Measurements from ENCODE around the gene HMGB4.

Gene HMGB4

DNA sequence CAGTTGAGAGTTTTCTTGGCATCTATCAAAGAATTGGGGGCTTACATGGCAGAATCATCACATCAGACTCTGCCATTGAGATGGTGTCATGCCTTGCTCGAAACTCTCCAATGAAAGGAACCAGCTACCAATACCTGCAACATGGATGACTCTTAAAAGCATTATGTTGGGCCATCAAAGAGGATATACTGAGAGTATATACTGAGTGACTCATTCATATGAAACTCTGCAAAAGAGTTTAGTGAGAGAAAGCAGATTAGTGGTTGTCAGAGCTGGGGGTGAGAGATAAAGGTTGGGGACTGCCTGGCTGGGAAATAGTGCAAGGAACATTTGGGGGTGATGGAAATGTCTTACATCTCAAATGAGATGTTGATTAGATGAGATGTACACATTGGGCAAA lies 14.7 kb upstream of the HMGB4 start:
- no peak for DNase-seq

DNA sequence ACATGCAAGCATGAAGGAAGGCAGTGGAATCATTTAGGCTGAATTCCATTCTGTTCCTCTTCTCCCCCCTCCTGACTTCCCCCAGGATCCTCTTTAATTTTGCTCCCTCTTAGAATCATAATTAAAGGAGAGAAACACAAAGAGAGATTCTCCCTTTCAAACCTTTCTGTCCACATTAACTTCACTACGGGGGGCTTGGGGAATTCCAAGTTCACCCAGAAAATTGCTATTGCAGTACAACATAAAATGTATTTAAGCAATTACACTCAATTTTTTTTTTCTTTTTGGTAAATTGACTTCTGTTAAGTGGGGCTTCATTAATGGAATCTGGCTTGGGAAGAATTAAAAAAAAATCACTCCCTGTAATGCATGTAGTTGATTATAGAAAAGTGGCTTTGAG lies 13.4 kb upstream of the HMGB4 start:
- DNase-seq, result no peak

DNA sequence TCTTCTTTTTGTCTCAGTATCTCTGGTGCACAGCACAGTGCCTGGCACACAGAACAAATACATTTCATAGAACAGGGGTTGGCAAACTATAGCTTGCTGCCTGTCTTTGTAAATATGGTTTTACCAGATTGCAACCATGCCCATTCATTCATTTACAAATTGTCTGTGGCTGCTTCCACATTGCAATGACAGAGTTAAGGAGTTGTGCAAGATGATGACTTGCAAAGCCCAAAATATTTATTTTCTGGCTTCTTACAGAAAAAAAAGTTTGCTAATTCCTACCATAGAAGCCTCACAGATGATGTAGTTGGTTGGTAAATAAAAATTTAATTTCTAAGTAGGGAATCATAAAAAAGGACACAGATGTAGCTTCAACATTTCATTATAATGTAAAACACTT lies 11.2 kb upstream of the HMGB4 start:
- DNase-seq, result no peak

DNA sequence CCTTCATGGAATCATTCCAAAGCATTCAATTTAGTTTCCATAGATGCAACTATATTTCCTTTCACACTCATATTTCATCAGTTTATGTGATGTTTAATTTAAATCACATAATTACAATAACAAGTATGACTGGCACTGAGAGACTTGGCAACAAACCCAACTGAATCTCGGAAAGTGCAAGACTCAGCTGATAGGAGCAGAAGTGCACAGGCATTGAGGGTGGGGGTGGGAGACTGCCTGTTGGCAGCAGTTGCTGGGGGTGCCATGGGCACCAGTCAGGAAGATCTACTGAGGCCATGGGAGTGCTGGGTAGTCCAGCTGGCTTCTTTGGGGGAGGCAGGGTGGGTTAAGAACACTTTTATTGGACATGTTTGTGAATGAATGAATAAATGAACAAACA lies 10.4 kb upstream of the HMGB4 start:
- DNase-seq, result no peak

DNA sequence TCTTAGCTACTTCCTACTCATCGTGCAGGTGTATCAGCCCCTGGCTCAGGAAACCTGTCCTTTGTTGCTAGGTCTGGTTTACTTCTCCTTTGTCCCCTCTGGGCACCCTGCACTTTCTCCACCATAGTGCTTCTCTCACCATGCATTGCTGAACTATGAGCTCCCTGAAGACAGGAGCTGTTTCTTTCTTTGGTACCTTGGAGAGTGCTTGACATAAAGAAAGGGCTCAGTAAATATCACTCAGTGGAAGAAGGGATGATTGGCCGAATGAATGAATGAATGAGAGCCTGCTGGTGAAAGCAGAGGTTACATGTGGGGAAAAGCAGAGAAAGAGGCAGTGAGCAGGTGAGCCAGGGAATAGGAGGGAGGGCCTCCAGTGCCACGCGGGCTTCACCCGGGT lies 9.8 kb upstream of the HMGB4 start:
- DNase-seq, result no peak

DNA sequence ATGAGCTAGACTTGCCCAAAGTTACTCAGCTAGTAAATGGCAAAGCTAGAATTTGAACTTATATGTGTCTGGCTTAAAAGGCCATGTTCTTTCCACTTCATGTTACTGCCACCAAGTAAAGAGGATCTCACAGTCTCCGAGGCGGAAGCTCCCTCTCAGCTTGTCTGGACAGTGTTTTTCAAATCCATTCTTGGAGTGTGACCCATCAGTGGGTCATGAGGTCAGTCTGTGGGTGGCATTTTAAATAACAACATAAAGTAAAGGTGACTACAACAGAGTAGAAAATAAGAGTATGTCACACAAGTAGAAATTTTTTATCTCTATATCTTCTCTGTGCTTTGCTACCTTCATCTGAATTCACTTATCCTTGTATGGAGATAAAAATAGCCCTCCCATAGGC lies 3.2 kb upstream of the HMGB4 start:
- DNase-seq, result no peak

DNA sequence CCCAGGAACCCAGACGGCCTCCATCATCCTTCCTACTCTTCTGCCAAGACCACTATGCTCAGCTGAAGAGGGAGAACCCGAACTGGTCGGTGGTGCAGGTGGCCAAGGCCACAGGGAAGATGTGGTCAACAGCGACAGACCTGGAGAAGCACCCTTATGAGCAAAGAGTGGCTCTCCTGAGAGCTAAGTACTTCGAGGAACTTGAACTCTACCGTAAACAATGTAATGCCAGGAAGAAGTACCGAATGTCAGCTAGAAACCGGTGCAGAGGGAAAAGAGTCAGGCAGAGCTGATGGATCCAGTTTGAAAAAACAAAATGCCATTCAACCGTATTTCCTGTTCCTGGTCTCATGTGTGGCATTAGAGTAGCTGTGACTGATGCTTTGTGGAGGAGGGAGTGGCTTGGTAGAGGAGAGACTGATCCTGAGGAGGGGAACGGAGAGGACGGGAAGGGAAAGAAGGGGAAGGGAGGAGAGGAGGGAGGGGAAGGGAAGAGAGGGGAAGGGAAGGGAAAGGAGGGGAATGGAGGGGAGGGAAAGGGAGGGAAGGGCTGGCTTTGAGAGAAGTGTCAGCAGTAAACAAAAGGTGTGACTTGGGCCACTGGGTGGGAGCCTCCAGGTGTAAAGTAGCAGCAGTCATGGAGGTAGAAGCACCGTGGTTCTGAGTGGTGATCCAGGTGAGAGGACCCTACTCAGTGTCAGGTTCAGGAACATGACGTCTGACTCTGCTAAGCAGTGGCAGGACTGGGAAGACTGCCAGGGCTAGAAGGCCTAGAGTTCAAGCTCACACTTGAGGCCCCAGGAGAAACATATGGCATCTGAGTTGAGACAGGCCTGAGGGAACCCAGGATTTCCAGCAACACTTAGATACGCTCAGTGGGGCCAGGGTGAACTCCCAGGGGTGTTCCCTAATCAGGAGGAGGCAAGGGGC lies 846 bp downstream of the HMGB4 start:
- peak in 1 of 2 experiments; percentile 50 for DNase-seq

DNA sequence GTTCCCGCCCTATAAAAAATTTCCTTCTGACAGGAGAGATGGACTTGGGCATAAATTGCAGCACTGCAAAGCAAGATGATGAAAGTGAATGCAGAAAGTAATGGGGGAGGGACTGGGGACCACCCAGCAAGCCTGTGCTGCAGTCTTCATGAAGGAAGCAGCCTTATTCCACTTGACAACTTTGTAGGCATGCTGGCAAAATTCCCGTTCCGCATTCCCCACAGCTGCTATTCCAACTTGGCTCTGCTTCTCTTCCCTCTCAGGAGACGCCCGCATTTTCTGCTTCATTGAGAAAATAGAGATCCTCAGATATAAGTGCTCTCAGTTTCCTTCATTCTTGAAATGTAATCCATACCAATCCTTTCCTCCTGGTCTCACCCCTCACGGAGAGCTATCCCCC lies 2.4 kb downstream of the HMGB4 start:
- DNase-seq, result no peak

DNA sequence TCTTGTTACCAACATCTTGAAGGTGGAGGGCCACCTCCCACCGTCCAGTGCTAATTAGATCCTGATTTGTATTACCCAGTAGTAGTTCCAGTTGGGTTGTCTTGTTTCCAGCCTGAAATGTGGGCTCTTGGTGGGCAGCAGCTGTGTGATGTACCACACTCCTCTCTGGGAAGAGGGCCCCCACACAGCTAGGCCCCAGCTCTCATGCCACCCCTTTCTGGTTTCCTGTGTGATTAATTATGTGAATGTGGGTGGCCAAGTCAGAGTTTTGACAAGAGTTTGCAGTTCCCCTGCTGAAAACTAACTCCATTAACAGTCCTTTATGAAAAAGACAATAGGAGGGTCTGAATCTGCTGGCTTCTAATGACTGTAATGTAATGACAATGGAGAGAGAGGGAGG lies 3.8 kb downstream of the HMGB4 start:
- no peak for DNase-seq

DNA sequence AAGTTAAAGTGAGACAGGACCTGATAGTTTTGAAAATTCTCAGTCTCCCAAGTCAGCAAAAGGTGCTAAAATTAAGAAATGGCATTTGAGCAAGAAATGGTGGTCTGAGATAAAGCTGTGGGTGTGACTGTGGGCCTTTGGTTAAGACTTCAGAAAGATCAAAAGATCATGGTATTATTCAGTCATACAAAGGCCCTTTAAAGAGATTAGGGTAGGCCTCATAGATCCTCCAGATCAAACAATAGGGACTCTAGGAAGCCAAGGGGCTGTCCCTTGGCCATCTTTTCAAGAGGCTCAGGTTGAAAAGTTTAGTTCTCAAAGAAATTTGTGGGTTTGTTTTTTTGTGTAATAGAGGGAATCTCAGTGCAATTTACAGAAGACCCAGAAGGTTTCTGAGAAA lies 8.4 kb downstream of the HMGB4 start:
- no peak for DNase-seq

DNA sequence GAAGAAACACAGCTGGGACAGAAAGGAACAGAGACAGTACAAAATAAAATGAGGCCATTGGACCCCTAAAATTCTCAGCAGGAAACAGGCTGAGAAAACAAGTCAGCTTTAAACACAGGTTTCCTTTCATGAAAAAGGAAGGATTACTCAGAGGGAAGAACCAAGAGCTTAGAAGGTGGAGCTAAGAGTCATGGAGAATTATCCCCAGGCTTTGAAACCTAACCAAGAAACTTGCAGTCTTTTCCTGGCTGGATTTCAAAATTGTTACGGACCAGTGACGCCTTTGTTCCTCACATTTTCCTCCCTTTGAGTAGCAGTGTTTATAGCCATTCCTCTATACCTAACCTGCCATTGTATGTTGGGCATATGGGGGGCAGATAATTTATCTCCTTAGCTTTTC lies 8.8 kb downstream of the HMGB4 start:
- no peak for DNase-seq

DNA sequence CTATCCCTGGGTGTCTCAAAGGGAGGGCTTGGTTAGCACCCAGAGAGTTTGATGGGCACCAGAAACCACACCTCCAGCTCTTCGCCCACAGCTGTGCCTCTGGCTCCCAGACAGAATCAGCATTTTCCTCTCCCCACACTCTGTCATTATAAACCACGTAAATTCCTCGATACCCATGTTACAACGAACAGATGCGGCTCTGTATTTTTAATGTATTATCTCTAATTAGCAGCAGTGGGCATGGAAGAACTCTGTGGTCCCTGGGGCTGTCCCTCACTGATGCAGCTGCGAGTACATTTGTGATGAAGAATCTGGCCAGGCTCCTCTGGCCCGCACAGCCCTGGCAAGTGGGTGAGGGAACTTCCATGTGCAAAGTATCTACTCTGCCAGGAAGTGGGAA lies 10.8 kb downstream of the HMGB4 start:
- DNase-seq, result no peak

DNA sequence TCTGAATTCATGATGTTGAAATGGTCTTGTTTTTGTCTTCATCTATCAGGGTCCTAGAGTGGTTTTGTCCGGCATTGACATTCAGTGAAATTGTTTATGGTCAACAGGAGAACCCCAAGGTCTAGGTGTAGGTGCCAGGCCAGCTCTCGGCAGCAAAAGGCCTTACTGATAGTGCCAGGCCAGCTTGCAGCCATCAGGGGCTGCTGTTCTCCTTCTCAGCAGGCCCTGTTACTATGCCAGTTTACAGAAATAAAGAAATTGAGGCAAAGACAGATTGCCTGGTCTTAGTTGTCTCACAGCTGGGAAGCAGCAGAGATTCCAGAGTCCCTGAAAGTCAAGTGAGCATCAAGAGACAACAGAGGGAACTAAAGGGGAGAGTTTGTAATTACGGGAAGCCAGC lies 12.0 kb downstream of the HMGB4 start:
- DNase-seq, result no peak

DNA sequence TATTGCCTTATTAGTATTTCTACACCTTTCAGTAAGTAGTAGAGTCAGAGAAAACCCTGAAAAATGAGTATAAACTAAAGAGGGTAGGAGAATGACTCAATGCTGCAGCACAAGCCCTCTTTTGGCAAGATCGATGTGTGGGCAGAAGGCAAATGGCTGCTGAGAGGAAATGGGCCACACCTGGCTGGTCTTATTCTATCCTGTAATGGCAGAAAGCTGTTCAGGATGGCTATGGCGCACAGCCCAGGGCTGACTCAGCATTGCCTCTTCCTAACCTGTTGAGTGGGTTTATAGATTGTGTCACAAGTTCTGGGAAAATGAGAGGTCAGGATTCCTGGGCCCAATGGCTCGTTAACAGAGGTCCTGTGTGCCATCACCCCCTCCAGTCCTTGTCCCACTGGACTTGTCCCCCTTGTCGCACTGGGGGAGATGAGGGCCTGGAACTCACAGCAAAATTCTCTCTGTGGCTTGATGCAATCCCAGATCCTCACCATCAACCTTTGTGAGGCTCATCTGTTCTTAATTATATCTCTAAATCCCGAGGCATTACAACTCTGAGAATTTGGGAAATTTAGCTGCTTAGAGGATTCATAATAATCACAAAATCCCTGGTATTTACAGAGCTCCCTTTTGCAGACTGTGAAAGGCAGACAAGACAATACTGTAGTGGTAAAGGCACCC lies 13.2 kb downstream of the HMGB4 start:
- DNase-seq, result no peak

DNA sequence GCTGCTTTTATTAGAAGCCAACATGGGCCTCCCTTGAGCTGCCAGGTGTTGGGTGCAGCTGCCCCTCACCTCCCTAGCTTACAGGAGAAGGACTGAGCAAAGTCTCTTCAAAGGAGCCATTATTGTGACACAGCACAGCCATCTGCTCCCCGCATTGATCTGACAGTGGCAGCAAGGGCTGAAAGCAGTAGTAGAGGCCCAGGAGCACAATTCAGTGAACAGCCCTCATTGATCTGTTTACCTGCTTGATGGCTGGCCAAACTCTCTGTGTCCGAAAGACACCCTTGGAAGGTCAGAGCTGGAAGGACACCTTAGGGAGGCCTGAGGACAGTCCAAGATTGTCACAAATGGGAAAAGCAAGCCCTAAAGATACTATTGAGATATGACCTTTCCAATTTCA lies 14.5 kb downstream of the HMGB4 start:
- no peak for DNase-seq

DNA sequence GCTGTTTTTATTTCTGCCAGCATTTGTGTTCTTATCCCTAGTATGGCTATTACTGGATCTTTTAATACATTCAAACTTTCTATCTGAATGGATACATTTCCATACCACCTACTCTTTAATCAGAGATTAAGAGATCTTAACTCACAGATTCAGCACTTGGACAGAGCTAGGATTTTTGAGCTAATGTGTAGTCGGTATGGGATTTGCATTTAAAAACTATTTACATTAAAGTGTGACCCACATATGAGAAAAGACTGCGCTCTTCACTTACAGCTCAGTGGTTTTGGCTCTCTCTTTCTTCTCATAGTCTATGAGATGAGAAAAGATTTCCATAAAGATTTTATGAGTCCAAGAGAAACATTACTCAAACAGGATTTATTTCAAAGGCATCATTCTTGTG lies 16.4 kb downstream of the HMGB4 start:
- no peak for DNase-seq

DNA sequence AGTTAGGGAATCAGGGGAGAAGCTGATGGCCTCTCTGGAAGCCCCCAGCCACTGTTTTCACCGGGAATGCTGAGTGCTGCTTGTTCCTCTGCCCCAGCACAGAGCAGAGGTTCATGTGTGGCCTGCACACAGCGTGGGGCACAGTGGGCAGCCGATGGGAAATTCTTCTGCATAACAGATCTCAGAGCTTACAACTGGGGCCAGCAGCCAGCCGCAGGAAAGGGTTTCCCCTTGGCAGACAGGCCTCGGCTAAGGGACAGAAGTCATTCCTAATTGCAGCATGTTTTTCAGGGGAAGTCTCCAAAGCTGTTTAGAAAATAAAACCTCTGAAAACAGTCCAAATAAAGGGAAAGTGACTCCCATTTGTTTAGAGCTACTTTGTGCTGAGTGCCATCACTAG lies 22.6 kb downstream of the HMGB4 start:
- no peak for DNase-seq

DNA sequence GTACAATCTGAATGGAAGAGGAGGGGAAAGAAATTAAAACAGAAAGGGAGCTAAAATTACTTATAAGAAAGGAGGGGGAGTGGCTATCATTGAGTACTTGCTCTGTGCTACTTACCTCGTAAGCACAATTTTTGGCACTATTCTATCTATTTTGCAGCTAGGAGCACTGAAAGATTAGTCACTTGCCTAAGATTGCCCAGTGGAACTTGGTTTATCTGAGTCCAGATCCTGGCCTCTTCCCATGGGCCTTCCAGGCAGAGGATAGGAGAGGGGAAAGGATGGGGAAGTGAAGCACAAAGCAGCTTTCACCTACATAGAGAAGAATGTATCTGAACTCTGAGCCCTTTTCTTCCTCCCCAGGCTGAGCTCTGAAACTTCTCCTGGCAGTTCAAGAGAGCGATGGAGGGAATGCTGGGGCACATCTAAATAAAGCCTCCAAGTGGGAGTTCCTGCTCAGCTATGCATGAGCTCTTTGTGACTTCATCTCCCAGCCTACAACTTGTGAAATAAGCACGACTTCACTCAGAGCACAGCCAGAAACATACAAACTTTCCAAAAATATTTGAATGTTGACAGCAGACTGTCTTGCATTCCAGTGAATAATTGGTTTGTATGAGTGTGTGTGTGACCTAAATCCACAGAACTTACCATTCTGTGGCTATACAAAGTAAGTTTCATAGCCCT lies 29.4 kb downstream of the HMGB4 start:
- DNase-seq, result no peak

DNA sequence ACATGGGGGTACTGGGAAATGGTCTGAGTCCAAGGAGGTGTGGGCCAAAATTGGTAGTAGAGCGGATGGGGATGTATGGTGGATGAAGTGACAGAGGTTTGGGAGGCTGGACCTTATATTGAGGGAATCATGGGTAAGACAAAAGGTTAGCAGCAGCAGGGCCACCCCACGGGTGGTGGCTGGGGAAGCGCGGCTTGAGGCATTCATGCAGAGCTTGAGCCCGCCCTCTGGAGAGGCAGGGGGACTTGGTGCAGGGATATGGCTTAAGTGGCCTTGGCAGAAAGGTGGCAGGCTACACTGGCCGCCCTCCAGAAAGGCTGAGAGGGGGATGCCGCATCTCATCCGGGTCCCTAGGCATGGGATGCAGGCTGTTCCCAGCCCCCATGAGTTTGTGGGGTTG lies 31.5 kb downstream of the HMGB4 start:
- DNase-seq, result no peak

DNA sequence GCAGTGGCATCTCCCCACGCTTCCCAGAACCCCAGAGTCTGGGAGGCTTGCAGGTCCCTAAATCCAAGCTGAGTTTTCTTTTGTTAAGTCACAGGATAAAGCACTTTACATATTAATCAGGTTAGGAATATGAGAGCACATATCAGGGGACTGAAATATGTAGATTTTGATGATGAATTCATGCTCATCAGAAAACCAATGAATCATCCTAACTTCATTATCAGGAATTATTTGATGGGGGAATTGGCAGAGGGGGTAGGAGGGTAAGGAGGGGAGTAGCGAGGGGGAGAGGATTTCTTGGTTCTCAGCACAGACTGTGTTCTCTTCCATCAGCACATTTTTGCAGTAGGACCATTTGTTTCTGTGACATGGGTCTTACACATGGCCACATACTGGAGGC lies 32.1 kb downstream of the HMGB4 start:
- DNase-seq, result no peak

DNA sequence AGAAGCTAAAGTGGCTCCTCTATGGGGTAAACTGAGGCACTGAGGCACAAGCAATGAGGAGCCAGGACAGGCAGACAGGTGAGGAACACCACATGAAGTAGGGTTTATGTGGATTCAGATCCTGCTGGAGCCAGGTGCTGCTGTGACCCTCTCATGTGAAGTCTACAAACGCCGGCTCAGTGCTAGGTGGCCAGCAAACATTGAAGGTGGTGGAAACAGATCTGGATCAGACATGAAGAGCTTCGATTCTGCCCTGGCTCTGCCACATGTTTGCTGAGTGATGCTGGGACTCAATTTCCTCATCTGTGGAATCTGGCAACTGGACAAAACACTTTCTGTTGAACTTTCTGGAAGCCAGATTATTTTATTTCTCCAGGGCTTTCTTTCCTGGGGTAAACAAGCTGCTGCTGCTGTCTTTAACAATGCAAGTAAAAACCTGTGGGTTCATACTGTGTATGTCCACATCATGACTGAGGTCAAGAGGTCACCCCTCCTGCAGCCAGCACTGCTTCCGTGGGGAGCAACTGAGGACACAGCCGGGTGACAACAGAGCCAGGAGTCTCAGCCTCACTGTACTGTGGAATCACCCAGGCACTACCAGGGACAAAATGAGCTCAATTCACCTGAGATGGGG lies 33.3 kb downstream of the HMGB4 start:
- DNase-seq, result no peak

DNA sequence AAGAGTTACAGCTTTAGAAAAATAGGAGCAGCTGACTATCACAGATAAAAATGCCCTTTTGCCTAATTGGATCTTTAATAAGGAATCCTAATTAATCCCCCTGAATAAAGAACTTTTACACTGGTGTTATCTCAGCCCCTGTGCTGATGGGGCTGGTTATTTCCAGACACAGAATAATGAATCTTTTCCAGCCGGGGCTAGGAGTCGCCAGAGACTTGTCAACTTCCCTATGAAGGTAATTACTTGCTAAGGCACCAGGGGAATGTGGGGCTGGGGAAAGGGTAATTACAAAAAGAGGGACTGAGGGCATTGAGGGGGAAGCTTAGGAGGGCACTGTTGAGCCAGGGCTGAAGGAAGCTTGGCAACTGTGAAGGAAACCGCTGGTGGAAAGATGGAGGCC lies 34.5 kb downstream of the HMGB4 start:
- no peak for DNase-seq

DNA sequence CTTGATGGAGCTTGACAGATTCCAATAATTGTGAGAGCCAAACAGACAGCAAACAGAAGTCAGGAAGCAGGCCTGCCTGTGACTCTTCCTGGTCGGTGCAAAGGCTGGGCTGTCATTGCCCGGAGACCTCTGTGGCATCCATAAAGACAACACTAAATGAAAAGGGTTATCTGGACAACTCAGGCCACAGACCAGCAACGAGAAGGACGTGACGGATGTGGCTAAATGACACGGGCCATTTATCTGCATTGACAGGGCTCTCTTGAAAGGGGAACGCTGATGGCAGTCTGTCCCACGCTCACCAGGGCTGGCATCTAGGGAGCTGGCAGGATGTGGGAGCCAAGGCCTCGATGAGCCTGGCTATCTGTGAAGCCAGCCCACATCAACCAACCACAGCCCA lies 35.0 kb downstream of the HMGB4 start:
- no peak for DNase-seq

DNA sequence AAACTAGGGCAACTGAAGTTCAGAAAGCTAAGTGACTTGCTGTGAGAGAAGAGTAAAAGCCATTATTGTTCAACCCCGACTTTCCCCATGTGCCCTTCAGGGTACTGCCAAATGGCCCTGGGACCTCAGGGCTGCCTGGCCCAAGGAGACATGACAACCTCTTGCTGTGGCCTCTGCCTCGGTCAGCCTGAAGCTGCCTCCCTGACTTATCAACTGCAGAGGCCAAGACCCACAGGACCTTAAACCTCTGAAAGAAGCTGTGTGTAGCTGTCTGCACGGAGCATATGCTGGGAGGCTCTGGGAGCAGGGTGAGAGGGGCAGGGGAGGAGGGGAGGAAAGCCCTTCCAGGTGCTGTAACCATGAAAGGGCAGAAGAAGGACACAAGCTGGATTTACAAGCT lies 35.9 kb downstream of the HMGB4 start:
- DNase-seq, result no peak
